Measurements from ENCODE around the gene RP9. TPM values are rescaled to one million over a fixed set of nuclear protein-coding genes. Genes with fewer than 3 reads are reported as not detected.

RP9 gene
- total RNA-seq, 1 experiment from 2014 or later, result 16.2 TPM

DNA sequence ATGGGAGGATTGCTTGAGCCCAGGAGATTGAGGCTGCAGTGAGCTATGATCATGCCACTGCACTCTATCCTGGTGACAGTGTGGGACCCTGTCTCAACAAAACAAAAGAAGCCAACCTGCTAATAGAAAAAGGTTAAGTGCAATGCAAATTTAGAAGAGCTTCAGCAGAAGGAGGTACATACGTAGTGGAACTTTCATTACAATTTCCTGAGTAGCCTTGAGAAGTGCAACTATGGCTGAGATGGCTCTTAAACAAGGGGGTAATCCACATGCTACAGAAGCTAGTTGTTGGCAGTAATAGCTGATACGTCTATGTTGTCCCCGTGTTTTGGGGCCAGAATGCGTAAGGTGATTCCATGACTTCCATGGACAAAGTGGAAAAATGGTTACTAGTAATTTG lies 36.0 kb downstream of the RP9 start:
- Histone ChIP-seq H3K79me2 (ENCODE audit: insufficient read depth, low read length) (no peaks in the 10 kb centered on the region), H3K4me2 (ENCODE audit: insufficient read depth, insufficient read length, low read length) (no peak overlapping the region), H2BK20ac (ENCODE audit: low read depth, low read length, poor library complexity, severe bottlenecking) (no peak overlapping the region), H3K9ac (ENCODE audit: extremely low read depth, insufficient read length, low read length) (no peak overlapping the region), H3K27ac (ENCODE audit: insufficient read length, low read depth, low read length) (no peak overlapping the region), H4K5ac (ENCODE audit: insufficient read length, low read depth, low read length) (no peak overlapping the region), H2BK12ac (ENCODE audit: insufficient read length, low read depth, low read length) (no peak overlapping the region), H2AFZ (ENCODE audit: low read length) (no peak overlapping the region), H3K56ac (ENCODE audit: insufficient read length, low read depth, low read length) (no peak overlapping the region), H3K14ac (ENCODE audit: insufficient read depth, low read length) (no peak overlapping the region), H2AK5ac (ENCODE audit: insufficient read length, low read length) (no peak overlapping the region), H3K23ac (ENCODE audit: insufficient read length, low read depth, low read length) (no peak overlapping the region), H4K20me1 (ENCODE audit: control insufficient read depth, insufficient read depth, insufficient read length) (no peaks in the 10 kb centered on the region), H2BK120ac (ENCODE audit: low read depth, low read length, poor library complexity, severe bottlenecking) (no peak overlapping the region), H3K23me2 (ENCODE audit: insufficient read length, low read depth, low read length, poor library complexity, severe bottlenecking) (no peaks in the 10 kb centered on the region), H2BK15ac (ENCODE audit: low read depth, low read length) (no peak overlapping the region), H3T11ph (ENCODE audit: low read length) (no peak overlapping the region), H3K4me1 (ENCODE audit: insufficient read depth, low read length) (peaks cover 2% of the 10 kb centered on the region; the same call in 1 of the 2 replicates), H3K79me1 (ENCODE audit: insufficient read depth, low read depth, low read length, poor library complexity, severe bottlenecking) (no peaks in the 10 kb centered on the region), H3K18ac (ENCODE audit: insufficient read length, low read depth, low read length) (no peak overlapping the region), H3K27me3 (ENCODE audit: insufficient read depth, low read length) (no peaks in the 10 kb centered on the region), H2BK5ac (ENCODE audit: insufficient read length, low read length) (no peak overlapping the region), H4K8ac (replicated peaks; ENCODE audit: insufficient read length, low read depth, low read length) (no peak overlapping the region), H3K4ac (ENCODE audit: low read depth, low read length) (no peak overlapping the region), H4K91ac (ENCODE audit: insufficient read length, low read depth, low read length) (no peak overlapping the region), H3K9me3 (ENCODE audit: control insufficient read depth, low read depth, low read length) (peaks cover 9% of the 10 kb centered on the region)
- no peaks in the 10 kb centered on the region; the same call in 1 of the 2 replicates for H3K27me3 Mint-ChIP-seq (ENCODE audit: low read depth)
- H3K9me3 Mint-ChIP-seq, result peaks cover 26 to 30% of the 10 kb centered on the region in 2 experiments
- H3K4me3 Mint-ChIP-seq, result no peak overlapping the region
- no peak for DNase-seq
- no CpG with 5 or more reads among the region's 4 CpGs for WGBS (ENCODE audit: extremely low coverage, insufficient read length, low lambda C conversion rate)
- TF ChIP-seq, protein P1, sequence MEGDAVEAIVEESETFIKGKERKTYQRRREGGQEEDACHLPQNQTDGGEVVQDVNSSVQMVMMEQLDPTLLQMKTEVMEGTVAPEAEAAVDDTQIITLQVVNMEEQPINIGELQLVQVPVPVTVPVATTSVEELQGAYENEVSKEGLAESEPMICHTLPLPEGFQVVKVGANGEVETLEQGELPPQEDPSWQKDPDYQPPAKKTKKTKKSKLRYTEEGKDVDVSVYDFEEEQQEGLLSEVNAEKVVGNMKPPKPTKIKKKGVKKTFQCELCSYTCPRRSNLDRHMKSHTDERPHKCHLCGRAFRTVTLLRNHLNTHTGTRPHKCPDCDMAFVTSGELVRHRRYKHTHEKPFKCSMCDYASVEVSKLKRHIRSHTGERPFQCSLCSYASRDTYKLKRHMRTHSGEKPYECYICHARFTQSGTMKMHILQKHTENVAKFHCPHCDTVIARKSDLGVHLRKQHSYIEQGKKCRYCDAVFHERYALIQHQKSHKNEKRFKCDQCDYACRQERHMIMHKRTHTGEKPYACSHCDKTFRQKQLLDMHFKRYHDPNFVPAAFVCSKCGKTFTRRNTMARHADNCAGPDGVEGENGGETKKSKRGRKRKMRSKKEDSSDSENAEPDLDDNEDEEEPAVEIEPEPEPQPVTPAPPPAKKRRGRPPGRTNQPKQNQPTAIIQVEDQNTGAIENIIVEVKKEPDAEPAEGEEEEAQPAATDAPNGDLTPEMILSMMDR (conservative IDR thresholded peaks at IDR 0.05), result no peak
- H3K4me1 Mint-ChIP-seq, result peaks cover 17 to 23% of the 10 kb centered on the region in 2 experiments
- no peak overlapping the region; a peak in 1 of 7 replicates for H3K27ac Mint-ChIP-seq
- peaks cover 3 to 14% (median 7%) of the 10 kb centered on the region in 3 experiments; a peak in 5 of 7 replicates for H3K36me3 Mint-ChIP-seq (ENCODE audit: insufficient read depth in 1 of 3, low read depth in 3 of 3)

Data from H9 (cell line).